ENCODE data around the gene CCDC28A.

GRCh38 chr6:138805016-138805765, 31.6 kb downstream of the CCDC28A start:
- TF ChIP-seq ESRRA (IDR thresholded peaks at IDR 0.05; ENCODE audit: borderline replicate concordance, low read length) (no peak), CTCF (IDR thresholded peaks at IDR 0.05) (no peak), POLR2A (IDR thresholded peaks at IDR 0.05; ENCODE audit: low read length) (no peak), RFX5 (IDR thresholded peaks at IDR 0.05) (no peak)

Data from A549 (cell line).